ENCODE results near the gene MANF.

GRCh38 chr3:51392355-51393133 is 7.5 kb downstream of the MANF start:
- TF ChIP-seq EP300 (IDR thresholded peaks at IDR 0.05) (no peak), POLR2A (IDR thresholded peaks at IDR 0.05) (no peak)

All from tibial nerve (tissue), 3 donors.